Thyroid gland (tissue), 4 donors: ENCODE data around the gene NUP98.

Experiments used
- POLR2A ChIP-seq, 2 donors: fragments of 450-650 bp; IDR thresholded peaks; one replicate each; pipeline ENCODE4 v1.6.1; 2017; ENCODE audit warnings: antibody characterized with exemption in 2 of 2, mild to moderate bottlenecking in 2 of 2, moderate library complexity in 1 of 2
- TF ChIP-seq, protein P1 (sequence below), 6 experiments: fragments of 200-600 bp in 3 of 6; fragments of 450-650 bp in 3 of 6; sonication (generic) in 3 of 6; IDR thresholded peaks; one replicate each; pipeline ENCODE4 v1.5.1; 2016 to 2019; ENCODE audit warnings: antibody characterized with exemption in 6 of 6, mild to moderate bottlenecking in 2 of 6, inconsistent platforms in 1 of 6, moderate library complexity in 1 of 6

GRCh38 chr11:3823762-3824506 lies 26.6 kb upstream of the NUP98 start:
- TF ChIP-seq, protein P1, sequence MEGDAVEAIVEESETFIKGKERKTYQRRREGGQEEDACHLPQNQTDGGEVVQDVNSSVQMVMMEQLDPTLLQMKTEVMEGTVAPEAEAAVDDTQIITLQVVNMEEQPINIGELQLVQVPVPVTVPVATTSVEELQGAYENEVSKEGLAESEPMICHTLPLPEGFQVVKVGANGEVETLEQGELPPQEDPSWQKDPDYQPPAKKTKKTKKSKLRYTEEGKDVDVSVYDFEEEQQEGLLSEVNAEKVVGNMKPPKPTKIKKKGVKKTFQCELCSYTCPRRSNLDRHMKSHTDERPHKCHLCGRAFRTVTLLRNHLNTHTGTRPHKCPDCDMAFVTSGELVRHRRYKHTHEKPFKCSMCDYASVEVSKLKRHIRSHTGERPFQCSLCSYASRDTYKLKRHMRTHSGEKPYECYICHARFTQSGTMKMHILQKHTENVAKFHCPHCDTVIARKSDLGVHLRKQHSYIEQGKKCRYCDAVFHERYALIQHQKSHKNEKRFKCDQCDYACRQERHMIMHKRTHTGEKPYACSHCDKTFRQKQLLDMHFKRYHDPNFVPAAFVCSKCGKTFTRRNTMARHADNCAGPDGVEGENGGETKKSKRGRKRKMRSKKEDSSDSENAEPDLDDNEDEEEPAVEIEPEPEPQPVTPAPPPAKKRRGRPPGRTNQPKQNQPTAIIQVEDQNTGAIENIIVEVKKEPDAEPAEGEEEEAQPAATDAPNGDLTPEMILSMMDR (IDR thresholded peaks at IDR 0.05): no peak
- TF ChIP-seq POLR2A (IDR thresholded peaks at IDR 0.05): no peak
